Choroid plexus epithelial cell (primary cell): Measurements from ENCODE around the gene ATP6V0C.
"Not testable (repeated sequence)": the region's sequence is repeated elsewhere in the genome, so short reads cannot be mapped to it uniquely, and the experiment has no call there.

Experiments used
- DNase-seq: peaks from one replicate; pipeline ENCODE4 v3.0.0-alpha.2; 2010; ENCODE audit warnings: low read depth
- H3K4me3 ChIP-seq: 2 replicates; pipeline ENCODE4 v1.5.1; 2011; ENCODE audit warnings: low read depth, mild to moderate bottlenecking, control low read depth, low read length, moderate library complexity
- CTCF ChIP-seq: conservative IDR thresholded peaks from 2 replicates; pipeline ENCODE4 v1.5.1; 2011; ENCODE audit warnings: low read depth, mild to moderate bottlenecking, control low read depth, inconsistent platforms, low read length, moderate library complexity

Gene ATP6V0C

GRCh38 chr16:2532494-2533141 is 18.9 kb downstream of the ATP6V0C start:
- peak; percentile 77 for DNase-seq
- TF ChIP-seq CTCF: no peak
- H3K4me3 ChIP-seq: peak overlapping the region; percentile 52

GRCh38 chr16:2533142-2533755 is 19.5 kb downstream of the ATP6V0C start:
- H3K4me3 ChIP-seq: peak overlapping the region; percentile 52
- DNase-seq: not testable (repeated sequence)

GRCh38 chr16:2533912-2534311 is 20.2 kb downstream of the ATP6V0C start:
- no peak overlapping the region for H3K4me3 ChIP-seq
- DNase-seq: no peak
- TF ChIP-seq CTCF: no peak

GRCh38 chr16:2534335-2534734 is 20.6 kb downstream of the ATP6V0C start:
- not testable (repeated sequence) for DNase-seq, H3K4me3 ChIP-seq

- no peak for TF ChIP-seq CTCF
- no peak overlapping the region for H3K4me3 ChIP-seq
- peak; percentile 76 for DNase-seq
Measured at GRCh38 chr16:2535625-2536013, 21.9 kb downstream of the ATP6V0C start.

- DNase-seq: peak; percentile 96
- H3K4me3 ChIP-seq: peak within 1 kb of the TSS; percentile 74
- no peak for TF ChIP-seq CTCF
Measured at GRCh38 chr16:2537451-2538379, 24.0 kb downstream of the ATP6V0C start, which contains the start of gene PDPK1. Gene PDPK1, plus strand, starts transcription at chr16:2538021. Its CDS starts 92 bp downstream, at chr16:2538113.

GRCh38 chr16:2539192-2539844 is 25.6 kb downstream of the ATP6V0C start:
- DNase-seq, H3K4me3 ChIP-seq: not testable (repeated sequence)

- DNase-seq: peak; percentile 57
- TF ChIP-seq CTCF: peak; percentile 57
- H3K4me3 ChIP-seq: not testable (repeated sequence)
Measured at GRCh38 chr16:2539845-2540458, 26.2 kb downstream of the ATP6V0C start.

- not testable (repeated sequence) for H3K4me3 ChIP-seq, DNase-seq
Measured at GRCh38 chr16:2540912-2541311, 27.2 kb downstream of the ATP6V0C start.

- peak; percentile 70 for DNase-seq
- H3K4me3 ChIP-seq: not testable (repeated sequence)
Measured at GRCh38 chr16:2541409-2541808, 27.7 kb downstream of the ATP6V0C start.

- DNase-seq, H3K4me3 ChIP-seq: not testable (repeated sequence)
Measured at GRCh38 chr16:2543771-2544170, 30.0 kb downstream of the ATP6V0C start.
